Right atrium auricular region (tissue), 2 donors: ENCODE measurements around the gene KCNMA1. TPM values are rescaled to one million over a fixed set of nuclear protein-coding genes. Genes with fewer than 3 reads are reported as not detected.

Source experiments
- DNase-seq: peaks from one replicate; pipeline ENCODE4 v3.0.0-alpha.2; 2019; ENCODE audit warnings: low spot score
- H3K27ac ChIP-seq, 2 donors: fragments of 200-600 bp; sonication (generic); 1 replicate in 1 of 2; 2 replicates in 1 of 2; pipeline ENCODE4 v1.5.1; 2016 to 2019
- H3K27me3 ChIP-seq, 2 donors: fragments of 200-600 bp; sonication (generic); one replicate each; pipeline versions ENCODE4 v1.5.1 to v1.6.0; 2017 to 2019
- H3K36me3 ChIP-seq: fragments of 200-600 bp; sonication (generic); one replicate; pipeline ENCODE4 v1.5.1; 2016
- H3K4me1 ChIP-seq, 2 donors: fragments of 200-600 bp; sonication (generic); one replicate each; pipeline versions ENCODE4 v1.5.1 to v1.6.0; 2017 to 2019
- H3K4me3 ChIP-seq, 2 donors: fragments of 200-600 bp; sonication (generic); 1 replicate in 1 of 2; 2 replicates in 1 of 2; pipeline ENCODE4 v1.5.1; 2017 to 2019; ENCODE audit warnings: mild to moderate bottlenecking in 1 of 2, moderate library complexity in 1 of 2
- H3K9me3 ChIP-seq, 2 donors: fragments of 200-600 bp; sonication (generic); one replicate each; pipeline ENCODE4 v1.5.1; 2019
- CTCF ChIP-seq, 2 donors: fragments of 200-600 bp; sonication (generic); IDR thresholded peaks; one replicate each; pipeline ENCODE4 v1.5.1; 2019; ENCODE audit warnings: antibody characterized with exemption in 2 of 2
- total RNA-seq, 2 donors: library from RNA; depleted of rRNA; stranded (reverse); fragments of >200 nt; gene quantifications; one replicate each; pipeline ENCODE4 v1.1.0, GENCODE V29; 2016

KCNMA1 gene
- total RNA-seq, 2 donors from 2014 or later: 2.3 to 3.5 TPM

GRCh38 chr10:77409697-77410471 is 227.7 kb downstream of the KCNMA1 start:
- Histone ChIP-seq H3K4me3 (no peak overlapping the region), H3K9me3 (no peaks in the 10 kb centered on the region), H3K27me3 (no peaks in the 10 kb centered on the region), H3K27ac (no peak overlapping the region), H3K36me3 (no peaks in the 10 kb centered on the region), H3K4me1 (peaks cover 0 to 5% of the 10 kb centered on the region in 2 donors)
- DNase-seq: no peak
- no peak for TF ChIP-seq CTCF (IDR thresholded peaks at IDR 0.05)

- H3K27ac ChIP-seq: no peak overlapping the region
- H3K4me1 ChIP-seq: peaks cover 0 to 5% of the 10 kb centered on the region in 2 donors
- no peaks in the 10 kb centered on the region for H3K9me3 ChIP-seq
Observed at GRCh38 chr10:77408259-77408658, 229.3 kb downstream of the KCNMA1 start.

GRCh38 chr10:77406764-77407430 is 230.7 kb downstream of the KCNMA1 start:
- no peak overlapping the region for H3K4me3 ChIP-seq
- no peak for DNase-seq
- H3K36me3 ChIP-seq: no peaks in the 10 kb centered on the region
- peaks cover 0 to 5% of the 10 kb centered on the region in 2 donors for H3K4me1 ChIP-seq
- TF ChIP-seq CTCF (IDR thresholded peaks at IDR 0.05): no peak
- H3K9me3 ChIP-seq: no peaks in the 10 kb centered on the region
- H3K27ac ChIP-seq: no peak overlapping the region
- no peaks in the 10 kb centered on the region for H3K27me3 ChIP-seq

More at GRCh38 chr10:77408259-77408658, 229.3 kb downstream of the KCNMA1 start:
- H3K27me3 ChIP-seq: no peaks in the 10 kb centered on the region
- no peaks in the 10 kb centered on the region for H3K36me3 ChIP-seq
- TF ChIP-seq CTCF (IDR thresholded peaks at IDR 0.05): no peak
- H3K4me3 ChIP-seq: no peak overlapping the region
- no peak for DNase-seq

DNA sequence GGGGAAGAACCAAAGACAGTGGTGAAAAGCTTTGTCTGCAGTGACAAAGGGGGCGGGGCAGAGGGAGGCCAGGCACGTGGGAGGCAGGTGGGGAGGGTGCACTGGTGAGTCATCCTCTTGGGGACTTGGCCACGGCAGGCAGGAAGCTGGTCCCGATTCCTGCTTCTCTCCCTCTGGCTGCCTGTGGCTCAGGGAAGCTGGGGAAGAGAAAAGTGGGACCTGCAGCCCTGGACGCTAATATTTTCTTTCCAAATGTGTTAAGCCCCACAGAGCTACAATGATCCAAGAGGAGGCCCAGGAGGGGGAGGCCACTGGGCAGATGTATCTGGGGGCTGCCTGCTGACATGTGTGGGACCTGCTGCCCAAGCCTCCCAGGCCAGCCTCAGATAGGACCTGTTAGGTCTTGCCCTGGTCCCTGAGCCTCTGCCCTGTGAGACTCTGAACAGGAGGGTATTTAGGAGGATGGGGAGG is 231.8 kb downstream of the KCNMA1 start:
- Histone ChIP-seq H3K4me1 (peaks cover 0 to 5% of the 10 kb centered on the region in 2 donors), H3K36me3 (no peaks in the 10 kb centered on the region), H3K9me3 (no peaks in the 10 kb centered on the region), H3K4me3 (no peak overlapping the region), H3K27me3 (no peaks in the 10 kb centered on the region), H3K27ac (no peak overlapping the region)
- no peak for TF ChIP-seq CTCF (IDR thresholded peaks at IDR 0.05)
- DNase-seq: no peak

DNA sequence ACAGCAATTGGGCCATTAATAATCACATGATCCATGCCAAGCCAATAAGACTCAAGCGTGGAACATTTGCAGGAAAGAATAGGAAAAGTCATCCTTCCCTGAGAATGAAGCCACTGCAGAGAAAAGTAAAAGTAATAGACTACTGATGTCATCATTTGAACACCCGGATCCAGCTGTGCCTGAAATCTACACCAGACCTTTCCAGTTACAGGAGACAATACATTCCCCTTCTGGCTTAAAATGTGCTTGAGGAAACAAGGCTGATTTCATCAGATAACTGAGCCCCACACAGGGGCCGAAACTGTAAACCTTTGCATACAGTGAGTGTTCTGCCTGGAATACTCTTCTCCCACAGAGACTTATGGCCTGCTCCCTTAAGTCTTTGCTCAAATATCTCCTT is 232.8 kb downstream of the KCNMA1 start:
- DNase-seq: no peak
- H3K4me1 ChIP-seq: peaks cover 0 to 5% of the 10 kb centered on the region in 2 donors
- H3K27me3 ChIP-seq: no peaks in the 10 kb centered on the region
- H3K4me3 ChIP-seq: no peak overlapping the region
- H3K27ac ChIP-seq: no peak overlapping the region
- no peaks in the 10 kb centered on the region for H3K9me3 ChIP-seq
- TF ChIP-seq CTCF (IDR thresholded peaks at IDR 0.05): no peak
- no peaks in the 10 kb centered on the region for H3K36me3 ChIP-seq
